H9 (cell line): Measurements from ENCODE around the gene SLC24A4. TPM values are rescaled to one million over a fixed set of nuclear protein-coding genes. Genes with fewer than 3 reads are reported as not detected.

Experiments used
- DNase-seq: peaks from one replicate; pipeline ENCODE4 v3.0.0-alpha.2; 2017
- H2AFZ ChIP-seq: one replicate; pipeline ENCODE4 v1.6.1; 2013; ENCODE audit warnings: mild to moderate bottlenecking, low read length, control low read depth, moderate library complexity
- H2AK5ac ChIP-seq: 2 replicates; pipeline ENCODE4 v1.6.1; 2013; ENCODE audit warnings: low read length, control low read depth, mixed read lengths; ENCODE audit not compliant: insufficient read length
- H2BK120ac ChIP-seq: one replicate; pipeline ENCODE4 v1.6.1; 2013; ENCODE audit warnings: low read depth, mild to moderate bottlenecking, low read length, control low read depth, inconsistent platforms; ENCODE audit not compliant: poor library complexity, severe bottlenecking
- H2BK12ac ChIP-seq: 2 replicates; pipeline ENCODE4 v1.6.1; 2013; ENCODE audit warnings: low read length, control low read depth, mixed read lengths, low read depth; ENCODE audit not compliant: insufficient read length
- H2BK15ac ChIP-seq: 2 replicates; pipeline ENCODE4 v1.6.1; 2013; ENCODE audit warnings: low read depth, low read length, control low read depth
- H2BK20ac ChIP-seq: one replicate; pipeline ENCODE4 v1.6.1; 2013; ENCODE audit warnings: low read depth, mild to moderate bottlenecking, low read length, control low read depth, inconsistent platforms; ENCODE audit not compliant: poor library complexity, severe bottlenecking
- H2BK5ac ChIP-seq: 2 replicates; pipeline ENCODE4 v1.6.1; 2013; ENCODE audit warnings: low read length, control low read depth, mixed read lengths; ENCODE audit not compliant: insufficient read length
- H3K14ac ChIP-seq: 2 replicates; pipeline ENCODE4 v1.6.1; 2013; ENCODE audit warnings: low read length, control low read depth; ENCODE audit not compliant: insufficient read depth
- H3K18ac ChIP-seq: 2 replicates; pipeline ENCODE4 v1.6.1; 2013; ENCODE audit warnings: low read depth, mild to moderate bottlenecking, mixed read lengths, low read length, control low read depth; ENCODE audit not compliant: insufficient read length
- H3K23ac ChIP-seq: 2 replicates; pipeline ENCODE4 v1.6.1; 2013; ENCODE audit warnings: low read length, control low read depth, mixed read lengths, low read depth; ENCODE audit not compliant: insufficient read length
- H3K23me2 ChIP-seq: 2 replicates; pipeline ENCODE4 v1.6.1; 2013; ENCODE audit warnings: low read depth, mild to moderate bottlenecking, mixed read lengths, low read length, control low read depth; ENCODE audit not compliant: insufficient read length, poor library complexity, severe bottlenecking
- H3K27ac ChIP-seq: 2 replicates; pipeline ENCODE4 v1.5.1; 2013; ENCODE audit warnings: low read length, control low read depth, mixed read lengths, low read depth; ENCODE audit not compliant: insufficient read length
- H3K27me3 ChIP-seq: 2 replicates; pipeline ENCODE4 v1.6.1; 2013; ENCODE audit warnings: low read length, control low read depth, inconsistent platforms; ENCODE audit not compliant: insufficient read depth
- H3K4ac ChIP-seq: 2 replicates; pipeline ENCODE4 v1.6.1; 2013; ENCODE audit warnings: low read depth, mild to moderate bottlenecking, control low read depth, inconsistent platforms, low read length, moderate library complexity
- H3K4me1 ChIP-seq: 2 replicates; pipeline ENCODE4 v1.6.1; 2013; ENCODE audit warnings: low read length, control low read depth, inconsistent platforms; ENCODE audit not compliant: insufficient read depth
- H3K4me2 ChIP-seq: 2 replicates; pipeline ENCODE4 v1.6.1; 2013; ENCODE audit warnings: low read length, control low read depth, mixed read lengths; ENCODE audit not compliant: insufficient read length, insufficient read depth
- H3K56ac ChIP-seq: 2 replicates; pipeline ENCODE4 v1.6.1; 2013; ENCODE audit warnings: low read depth, mild to moderate bottlenecking, mixed read lengths, low read length, control low read depth; ENCODE audit not compliant: insufficient read length
- H3K79me1 ChIP-seq: 2 replicates; pipeline ENCODE4 v1.6.1; 2013; ENCODE audit warnings: low read depth, mild to moderate bottlenecking, moderate library complexity, low read length, control low read depth, inconsistent platforms; ENCODE audit not compliant: insufficient read depth, poor library complexity, severe bottlenecking
- H3K79me2 ChIP-seq: 2 replicates; pipeline ENCODE4 v1.6.1; 2013; ENCODE audit warnings: low read length, control low read depth, inconsistent platforms; ENCODE audit not compliant: insufficient read depth
- H3K9ac ChIP-seq: 2 replicates; pipeline ENCODE4 v1.6.1; 2013; ENCODE audit warnings: low read length, control low read depth, mixed read lengths; ENCODE audit not compliant: insufficient read length; ENCODE audit errors: extremely low read depth
- H3K9me3 ChIP-seq: one replicate; pipeline ENCODE4 v1.6.1; 2013; ENCODE audit warnings: low read depth, low read length, inconsistent platforms; ENCODE audit not compliant: control insufficient read depth
- H3T11ph ChIP-seq: one replicate; pipeline ENCODE4 v1.6.1; 2013; ENCODE audit warnings: mild to moderate bottlenecking, low read length, control low read depth, inconsistent platforms
- H4K20me1 ChIP-seq: one replicate; pipeline ENCODE4 v1.6.1; 2013; ENCODE audit not compliant: control insufficient read depth, insufficient read length, insufficient read depth
- H4K5ac ChIP-seq: 2 replicates; pipeline ENCODE4 v1.6.1; 2013; ENCODE audit warnings: low read depth, mild to moderate bottlenecking, mixed read lengths, low read length, control low read depth; ENCODE audit not compliant: insufficient read length
- H4K8ac ChIP-seq: replicated peaks from 2 replicates; pipeline ENCODE4 v1.6.1; 2013; ENCODE audit warnings: low read length, control low read depth, mixed read lengths, low read depth; ENCODE audit not compliant: insufficient read length
- H4K91ac ChIP-seq: 2 replicates; pipeline ENCODE4 v1.6.1; 2013; ENCODE audit warnings: low read depth, mild to moderate bottlenecking, moderate library complexity, mixed read lengths, low read length, control low read depth; ENCODE audit not compliant: insufficient read length
- H3K27ac Mint-ChIP-seq, 3 experiments: 2 replicates in 2 of 3; 3 replicates in 1 of 3; pipeline ENCODE4 v1.8.0; 2020 to 2021; ENCODE audit warnings: mixed read lengths in 3 of 3, mild to moderate bottlenecking in 1 of 3, moderate library complexity in 1 of 3
- H3K27me3 Mint-ChIP-seq: 2 replicates; pipeline ENCODE4 v1.8.0; 2021; ENCODE audit warnings: low read depth, mild to moderate bottlenecking, moderate library complexity, mixed read lengths
- H3K36me3 Mint-ChIP-seq, 3 experiments: 2 replicates in 2 of 3; 3 replicates in 1 of 3; pipeline ENCODE4 v1.8.0; 2020 to 2021; ENCODE audit warnings: low read depth in 3 of 3, mixed read lengths in 3 of 3; ENCODE audit not compliant: insufficient read depth in 1 of 3
- H3K4me1 Mint-ChIP-seq, 2 experiments: 2 replicates each; pipeline ENCODE4 v1.8.0; 2020; ENCODE audit warnings: mixed read lengths in 2 of 2
- H3K4me3 Mint-ChIP-seq, 2 experiments: 2 replicates in 1 of 2; 3 replicates in 1 of 2; pipeline ENCODE4 v1.8.0; 2020 to 2021; ENCODE audit warnings: mild to moderate bottlenecking in 2 of 2, mixed read lengths in 2 of 2, moderate library complexity in 1 of 2
- H3K9me3 Mint-ChIP-seq, 2 experiments: 2 replicates in 1 of 2; 3 replicates in 1 of 2; pipeline ENCODE4 v1.8.0; 2020; ENCODE audit warnings: mild to moderate bottlenecking in 2 of 2, mixed read lengths in 2 of 2, moderate library complexity in 1 of 2
- CTCF ChIP-seq: fragments of 200-600 bp; sonication (generic); conservative IDR thresholded peaks from 3 replicates; pipeline ENCODE4 v1.8.0; 2021; ENCODE audit warnings: antibody characterized with exemption, mild to moderate bottlenecking
- WGBS: extraction: QIAGEN DNeasy Blood & Tissue Kit; methylation state at CpG from one replicate; pipeline ENCODE4 v1.1.7; 2013; ENCODE audit warnings: missing lambda C conversion rate, low lambda C conversion rate, mixed read lengths; ENCODE audit not compliant: insufficient read length; ENCODE audit errors: extremely low coverage; 5-methylcytosine and 5-hydroxymethylcytosine counted together
- total RNA-seq: library from RNA; stranded (reverse); gene quantifications from 2 replicates; pipeline ENCODE4 v1.2.1, GENCODE V29; 2021

The SLC24A4 gene
- total RNA-seq, 1 experiment from 2014 or later, result 0.24 TPM

GRCh38 chr14:92459030-92459949 lies 136.3 kb downstream of the SLC24A4 start:
- no peak overlapping the region for H4K5ac ChIP-seq
- no peak overlapping the region for H2AFZ ChIP-seq
- no peak overlapping the region for H2BK12ac ChIP-seq
- no peak overlapping the region for H4K8ac ChIP-seq
- H3K79me1 ChIP-seq, result no peaks in the 10 kb centered on the region
- Mint-ChIP-seq H3K27me3 (peaks cover 2% of the 10 kb centered on the region), H3K4me1 (peaks cover 3 to 7% of the 10 kb centered on the region in 2 experiments), H3K9me3 (no peaks in the 10 kb centered on the region; a peak in 1 of 5 replicates), H3K36me3 (no peaks in the 10 kb centered on the region), H3K4me3 (no peak overlapping the region), H3K27ac (peak overlapping the region in 1 of 3 experiments; percentile 74; a peak in 1 of 7 replicates)
- no peak overlapping the region for H3K9ac ChIP-seq
- no CpG with 5 or more reads among the region's 18 CpGs for WGBS
- no peaks in the 10 kb centered on the region for H4K20me1 ChIP-seq
- no peak overlapping the region for H3K27ac ChIP-seq
- peak overlapping the region; percentile 46; the same call in 1 of the 2 replicates for H3K14ac ChIP-seq
- H3T11ph ChIP-seq, result no peak overlapping the region
- H3K4me1 ChIP-seq, result no peaks in the 10 kb centered on the region
- no peaks in the 10 kb centered on the region for H3K27me3 ChIP-seq
- H2AK5ac ChIP-seq, result no peak overlapping the region
- peak; percentile 30 for DNase-seq
- H3K23me2 ChIP-seq, result no peaks in the 10 kb centered on the region
- no peak overlapping the region for H3K4me2 ChIP-seq
- no peak overlapping the region for H2BK15ac ChIP-seq
- no peak overlapping the region for H2BK120ac ChIP-seq
- H2BK20ac ChIP-seq, result no peak overlapping the region
- no peak overlapping the region for H2BK5ac ChIP-seq
- no peaks in the 10 kb centered on the region for H3K9me3 ChIP-seq
- no peak overlapping the region for H4K91ac ChIP-seq
- H3K79me2 ChIP-seq, result no peaks in the 10 kb centered on the region; the same call in 1 of the 2 replicates
- H3K4ac ChIP-seq, result no peak overlapping the region
- TF ChIP-seq CTCF, result no peak
- H3K23ac ChIP-seq, result no peak overlapping the region
- no peak overlapping the region for H3K56ac ChIP-seq
- H3K18ac ChIP-seq, result no peak overlapping the region
